ENCODE data around the gene GALK1. TPM values are rescaled to one million over a fixed set of nuclear protein-coding genes. Genes with fewer than 3 reads are reported as not detected.

Gene GALK1
- total RNA-seq, 1 experiment from 2014 or later = 36.7 TPM

DNA sequence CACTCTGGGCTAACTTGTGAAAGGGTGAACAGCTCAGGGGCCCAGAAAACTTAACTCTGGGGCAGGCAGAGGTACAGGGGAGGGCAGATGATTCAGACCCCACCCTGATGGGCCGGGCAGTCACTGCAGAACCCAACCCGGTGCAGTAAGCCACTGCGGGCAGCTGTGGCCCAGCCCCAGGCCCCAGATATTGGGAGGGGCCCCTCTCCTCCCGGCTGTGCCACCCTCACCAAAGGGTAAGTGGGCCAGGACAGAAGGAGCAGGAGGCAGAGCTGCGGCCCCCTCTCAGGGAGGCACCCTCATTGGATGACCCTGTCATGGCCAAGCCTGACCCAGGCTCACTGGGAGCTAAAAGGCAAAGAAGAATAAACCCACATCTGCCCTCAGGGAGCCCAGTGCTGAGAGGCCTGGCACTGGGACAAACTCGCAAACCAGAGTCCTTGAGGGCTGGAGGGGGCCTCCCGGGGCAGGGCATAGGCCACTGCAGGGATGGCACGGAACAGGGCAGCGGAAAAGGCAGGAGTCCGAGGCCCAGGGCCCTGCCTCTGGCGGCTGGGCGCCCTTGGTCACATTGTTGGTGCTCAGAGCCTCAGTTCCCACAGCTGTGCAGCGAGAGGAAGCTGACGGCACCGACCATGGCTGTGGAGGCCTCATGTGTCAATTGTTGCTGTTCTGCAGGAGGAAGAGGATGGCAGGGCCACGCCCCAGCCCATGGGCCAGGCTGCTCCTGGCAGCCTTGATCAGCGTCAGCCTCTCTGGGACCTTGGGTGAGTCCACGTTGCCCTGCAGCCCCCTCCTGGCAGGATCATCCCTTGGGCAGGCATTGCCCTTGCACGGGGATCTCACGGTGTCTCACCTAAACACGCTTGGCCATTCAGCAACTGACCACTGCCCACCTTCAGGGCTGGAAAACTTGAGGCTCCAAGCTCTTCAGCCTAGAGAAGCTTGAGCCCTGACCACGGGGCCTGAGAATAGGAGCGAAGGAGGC, 40.7 kb downstream of the GALK1 start:
- no peak overlapping the region for H2BK15ac ChIP-seq (ENCODE audit: low read depth, low read length)
- no peak overlapping the region for H3K9ac ChIP-seq (ENCODE audit: extremely low read depth, insufficient read length, low read length)
- no peaks in the 10 kb centered on the region; a peak in 1 of 7 replicates for H3K36me3 Mint-ChIP-seq (ENCODE audit: insufficient read depth in 1 of 3, low read depth in 3 of 3)
- H3K4ac ChIP-seq (ENCODE audit: low read depth, low read length) = no peak overlapping the region
- no peak overlapping the region for H2AFZ ChIP-seq (ENCODE audit: low read length)
- DNase-seq = no peak
- H4K20me1 ChIP-seq (ENCODE audit: control insufficient read depth, insufficient read depth, insufficient read length) = no peaks in the 10 kb centered on the region
- WGBS (ENCODE audit: extremely low coverage, insufficient read length, low lambda C conversion rate) = no CpG with 5 or more reads among the region's 23 CpGs
- H3K4me1 ChIP-seq (ENCODE audit: insufficient read depth, low read length) = no peaks in the 10 kb centered on the region; the same call in 1 of the 2 replicates
- H3K27me3 ChIP-seq (ENCODE audit: insufficient read depth, low read length) = peaks cover 4% of the 10 kb centered on the region; the same call in 1 of the 2 replicates
- no peak overlapping the region for H3T11ph ChIP-seq (ENCODE audit: low read length)
- H4K91ac ChIP-seq (ENCODE audit: insufficient read length, low read depth, low read length) = no peak overlapping the region
- H3K79me2 ChIP-seq (ENCODE audit: insufficient read depth, low read length) = no peaks in the 10 kb centered on the region
- peaks cover 23% of the 10 kb centered on the region for H3K27me3 Mint-ChIP-seq (ENCODE audit: low read depth)
- H3K18ac ChIP-seq (ENCODE audit: insufficient read length, low read depth, low read length) = no peak overlapping the region
- TF ChIP-seq, protein P1, sequence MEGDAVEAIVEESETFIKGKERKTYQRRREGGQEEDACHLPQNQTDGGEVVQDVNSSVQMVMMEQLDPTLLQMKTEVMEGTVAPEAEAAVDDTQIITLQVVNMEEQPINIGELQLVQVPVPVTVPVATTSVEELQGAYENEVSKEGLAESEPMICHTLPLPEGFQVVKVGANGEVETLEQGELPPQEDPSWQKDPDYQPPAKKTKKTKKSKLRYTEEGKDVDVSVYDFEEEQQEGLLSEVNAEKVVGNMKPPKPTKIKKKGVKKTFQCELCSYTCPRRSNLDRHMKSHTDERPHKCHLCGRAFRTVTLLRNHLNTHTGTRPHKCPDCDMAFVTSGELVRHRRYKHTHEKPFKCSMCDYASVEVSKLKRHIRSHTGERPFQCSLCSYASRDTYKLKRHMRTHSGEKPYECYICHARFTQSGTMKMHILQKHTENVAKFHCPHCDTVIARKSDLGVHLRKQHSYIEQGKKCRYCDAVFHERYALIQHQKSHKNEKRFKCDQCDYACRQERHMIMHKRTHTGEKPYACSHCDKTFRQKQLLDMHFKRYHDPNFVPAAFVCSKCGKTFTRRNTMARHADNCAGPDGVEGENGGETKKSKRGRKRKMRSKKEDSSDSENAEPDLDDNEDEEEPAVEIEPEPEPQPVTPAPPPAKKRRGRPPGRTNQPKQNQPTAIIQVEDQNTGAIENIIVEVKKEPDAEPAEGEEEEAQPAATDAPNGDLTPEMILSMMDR (conservative IDR thresholded peaks at IDR 0.05) = no peak
- no peak overlapping the region for H3K27ac ChIP-seq (ENCODE audit: insufficient read length, low read depth, low read length)
- H2BK120ac ChIP-seq (ENCODE audit: low read depth, low read length, poor library complexity, severe bottlenecking) = no peak overlapping the region
- no peak overlapping the region for H4K8ac ChIP-seq (replicated peaks; ENCODE audit: insufficient read length, low read depth, low read length)
- H3K23ac ChIP-seq (ENCODE audit: insufficient read length, low read depth, low read length) = no peak overlapping the region
- H3K56ac ChIP-seq (ENCODE audit: insufficient read length, low read depth, low read length) = no peak overlapping the region
- no peak overlapping the region for H2AK5ac ChIP-seq (ENCODE audit: insufficient read length, low read length)
- no peaks in the 10 kb centered on the region for H3K9me3 ChIP-seq (ENCODE audit: control insufficient read depth, low read depth, low read length)
- H3K14ac ChIP-seq (ENCODE audit: insufficient read depth, low read length) = no peak overlapping the region
- H3K27ac Mint-ChIP-seq = 0 out of 7 replicates have a peak overlapping the region, but pooled peaks of 1 of the 3 experiments have one; percentile 49
- H4K5ac ChIP-seq (ENCODE audit: insufficient read length, low read depth, low read length) = no peak overlapping the region
- no peak overlapping the region for H2BK5ac ChIP-seq (ENCODE audit: insufficient read length, low read length)
- H2BK12ac ChIP-seq (ENCODE audit: insufficient read length, low read depth, low read length) = no peak overlapping the region
- no peak overlapping the region for H3K4me3 Mint-ChIP-seq
- H3K79me1 ChIP-seq (ENCODE audit: insufficient read depth, low read depth, low read length, poor library complexity, severe bottlenecking) = no peaks in the 10 kb centered on the region
- no peak overlapping the region for H3K4me2 ChIP-seq (ENCODE audit: insufficient read depth, insufficient read length, low read length)
- peaks cover 11% of the 10 kb centered on the region for H3K23me2 ChIP-seq (ENCODE audit: insufficient read length, low read depth, low read length, poor library complexity, severe bottlenecking)
- no peaks in the 10 kb centered on the region for H3K9me3 Mint-ChIP-seq
- peaks cover 4 to 8% of the 10 kb centered on the region in 2 experiments for H3K4me1 Mint-ChIP-seq
- no peak overlapping the region for H2BK20ac ChIP-seq (ENCODE audit: low read depth, low read length, poor library complexity, severe bottlenecking)
